ENCODE data around the gene GOLM1.
"Not testable (repeated sequence)": the region's sequence is repeated elsewhere in the genome, so short reads cannot be mapped to it uniquely, and the experiment has no call there.

The GOLM1 gene

DNA sequence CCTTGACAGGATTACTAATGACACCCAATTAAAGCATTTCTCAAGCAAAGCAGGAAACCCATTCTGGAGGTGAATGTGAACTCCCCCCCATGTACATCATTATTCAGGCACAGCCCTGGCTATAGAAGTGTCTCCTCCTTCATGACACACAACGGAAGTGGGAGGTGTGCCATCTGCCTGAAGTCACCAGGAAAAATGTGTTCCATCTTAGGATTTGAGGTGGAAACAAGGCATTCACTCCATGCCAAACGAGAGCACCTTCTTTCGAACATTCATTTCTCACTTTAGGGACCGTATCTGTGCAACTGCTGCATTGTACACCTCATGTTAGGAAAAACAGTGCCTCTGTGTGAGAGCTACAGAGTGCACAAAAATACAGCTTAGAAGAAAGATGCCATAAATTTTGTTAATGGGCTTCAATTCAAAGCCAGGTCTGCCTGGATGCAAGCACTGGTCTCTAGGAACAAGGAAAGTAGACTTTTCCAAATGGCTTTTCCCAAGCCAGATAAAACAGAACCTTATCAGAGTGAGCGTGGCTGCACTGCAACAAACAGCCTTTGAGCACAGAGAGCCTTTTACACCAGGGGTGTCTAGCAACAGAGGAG lies 19.4 kb downstream of the GOLM1 start:
- DNase-seq: no peak

DNA sequence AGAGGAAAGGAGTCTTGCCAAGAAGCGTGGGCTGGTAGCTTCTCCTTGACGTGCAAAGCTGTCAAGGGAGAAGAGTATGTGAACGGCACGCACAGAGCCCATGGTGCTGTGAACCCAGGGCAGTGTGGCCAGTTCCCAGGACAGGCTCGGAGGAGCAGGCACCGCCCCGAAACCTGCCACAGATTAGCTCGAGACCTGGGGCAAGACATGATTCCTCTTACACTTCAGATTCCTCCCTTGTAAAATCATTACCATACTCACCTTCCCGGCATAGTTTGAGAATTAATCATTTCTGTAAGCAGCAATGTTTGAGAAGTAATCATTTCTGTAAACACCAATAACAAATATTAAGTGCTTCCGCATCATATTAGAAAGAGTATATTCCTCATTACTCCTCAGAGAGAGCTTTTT lies 19.9 kb downstream of the GOLM1 start:
- no peak for DNase-seq

DNA sequence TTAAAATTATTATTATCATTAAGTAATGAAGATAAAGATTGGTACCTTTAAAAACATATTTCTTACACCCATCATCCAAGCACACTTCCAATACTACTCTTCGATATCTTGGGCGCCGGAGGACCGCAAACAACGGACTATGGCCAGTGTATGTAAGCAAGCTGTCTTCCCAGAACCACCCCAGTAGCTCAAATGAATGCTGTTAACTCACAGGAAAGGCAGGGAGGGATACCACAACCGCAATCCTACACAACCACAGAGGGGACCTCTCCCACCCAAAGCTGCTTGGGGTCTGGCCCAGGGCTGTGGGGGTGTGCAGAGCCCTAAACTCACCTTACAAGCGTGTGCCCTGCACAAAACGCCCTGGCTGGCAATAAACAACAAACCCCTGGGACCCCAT lies 20.6 kb downstream of the GOLM1 start:
- no peak for DNase-seq

DNA sequence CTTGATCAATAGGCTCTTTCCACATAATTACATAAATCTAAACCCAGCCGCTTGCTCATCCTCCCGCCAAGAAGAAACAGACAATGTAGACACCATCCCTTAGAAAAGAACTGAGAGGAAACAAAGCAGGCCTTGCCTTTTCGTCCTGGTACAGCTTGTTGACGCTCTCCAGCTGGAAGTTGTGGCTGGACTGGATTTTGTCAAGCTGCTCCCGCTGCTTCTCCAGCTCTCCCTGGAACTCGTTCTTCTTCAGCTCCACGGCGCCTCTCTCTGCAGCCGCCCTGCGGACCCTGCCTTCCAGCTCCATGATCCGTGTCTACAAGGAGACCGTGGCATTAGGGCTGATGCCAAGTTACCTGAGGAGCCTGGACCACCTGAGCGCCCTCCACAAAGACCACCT lies 22.1 kb downstream of the GOLM1 start:
- no peak for DNase-seq

DNA sequence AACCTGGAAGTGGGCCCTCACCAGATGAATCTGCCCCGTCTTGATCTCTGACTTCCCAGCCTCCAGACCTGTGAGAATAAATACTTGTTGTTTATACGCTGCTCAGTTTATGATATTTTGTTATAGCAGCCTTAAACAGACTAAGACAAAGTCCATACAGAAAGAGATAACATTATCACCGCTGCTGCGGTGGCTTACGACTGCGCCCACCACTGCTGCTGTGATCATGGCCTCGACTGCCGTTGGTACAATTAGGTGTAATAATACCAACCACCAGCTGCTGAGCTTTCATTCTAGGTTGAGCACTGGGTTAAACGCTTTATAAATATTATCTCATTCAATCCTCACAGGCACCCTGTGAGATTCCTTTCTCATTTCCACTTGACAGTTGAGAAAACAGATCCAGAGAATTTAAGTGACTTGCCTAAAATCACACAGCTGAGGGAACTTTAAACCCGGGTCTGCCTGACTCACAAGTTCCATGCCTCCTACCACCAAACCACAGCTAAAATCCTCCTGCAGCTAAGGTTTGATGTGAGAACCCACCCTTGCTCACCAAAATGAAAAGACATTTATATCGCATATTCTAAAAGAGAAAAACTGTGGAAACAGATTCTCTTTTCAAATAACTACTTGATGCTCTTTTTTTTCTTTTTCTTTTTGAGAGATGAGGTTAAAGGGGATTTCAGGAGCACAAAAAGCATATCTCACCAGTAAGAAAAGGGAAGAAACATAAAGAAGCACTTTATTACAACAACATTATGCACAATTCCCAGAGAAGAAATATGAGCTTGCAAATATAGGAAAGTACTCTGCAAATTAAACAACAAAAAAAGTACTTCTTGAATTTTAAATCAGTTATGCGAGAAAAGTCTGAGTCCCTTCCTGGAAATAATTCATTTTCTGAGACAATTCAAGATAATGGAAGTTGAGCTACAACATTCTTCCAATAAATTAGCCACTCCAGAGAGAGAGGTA lies 23.9 kb downstream of the GOLM1 start:
- no peak for DNase-seq

DNA sequence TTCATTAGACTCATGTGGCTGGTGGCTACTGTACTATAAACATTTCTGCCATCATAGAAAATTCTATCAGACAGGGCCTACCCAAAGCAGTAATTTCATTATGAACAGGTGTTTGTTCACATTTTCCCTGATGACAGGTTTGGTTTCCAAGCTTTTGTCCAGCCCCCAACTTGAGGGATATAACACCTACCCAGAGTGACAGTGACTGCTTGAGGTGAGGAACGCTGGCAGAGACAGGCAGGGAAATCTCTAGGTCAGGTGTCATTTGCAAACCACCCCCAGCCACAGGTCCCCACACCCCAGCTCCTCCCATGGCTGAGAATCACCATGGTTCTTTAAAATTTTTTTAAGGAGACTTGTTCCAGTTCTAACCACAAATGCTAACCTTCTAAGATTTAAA lies 25.5 kb downstream of the GOLM1 start:
- no peak for DNase-seq

DNA sequence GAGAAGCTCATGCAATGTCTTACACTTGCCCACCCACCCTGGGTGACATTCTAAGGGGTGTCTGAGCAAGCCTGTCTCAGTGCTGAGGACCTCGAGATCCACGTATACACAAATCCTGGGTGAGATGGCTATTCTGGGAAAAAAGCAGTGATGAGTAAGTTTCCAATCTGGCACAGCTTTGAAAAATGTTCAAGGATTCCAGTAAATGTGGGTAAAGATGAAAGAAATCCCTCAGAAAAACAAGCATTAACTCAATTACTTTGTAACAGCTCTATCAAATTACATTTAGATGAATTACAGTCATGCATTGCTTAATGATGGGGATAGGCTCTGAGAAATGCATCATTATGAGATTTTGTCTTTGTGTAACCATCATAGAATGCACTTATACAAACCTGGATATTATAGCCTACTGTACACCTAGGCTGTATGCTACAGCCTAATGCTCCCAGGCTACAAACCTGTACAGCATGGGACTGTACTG lies 26.9 kb downstream of the GOLM1 start:
- DNase-seq: no peak

DNA sequence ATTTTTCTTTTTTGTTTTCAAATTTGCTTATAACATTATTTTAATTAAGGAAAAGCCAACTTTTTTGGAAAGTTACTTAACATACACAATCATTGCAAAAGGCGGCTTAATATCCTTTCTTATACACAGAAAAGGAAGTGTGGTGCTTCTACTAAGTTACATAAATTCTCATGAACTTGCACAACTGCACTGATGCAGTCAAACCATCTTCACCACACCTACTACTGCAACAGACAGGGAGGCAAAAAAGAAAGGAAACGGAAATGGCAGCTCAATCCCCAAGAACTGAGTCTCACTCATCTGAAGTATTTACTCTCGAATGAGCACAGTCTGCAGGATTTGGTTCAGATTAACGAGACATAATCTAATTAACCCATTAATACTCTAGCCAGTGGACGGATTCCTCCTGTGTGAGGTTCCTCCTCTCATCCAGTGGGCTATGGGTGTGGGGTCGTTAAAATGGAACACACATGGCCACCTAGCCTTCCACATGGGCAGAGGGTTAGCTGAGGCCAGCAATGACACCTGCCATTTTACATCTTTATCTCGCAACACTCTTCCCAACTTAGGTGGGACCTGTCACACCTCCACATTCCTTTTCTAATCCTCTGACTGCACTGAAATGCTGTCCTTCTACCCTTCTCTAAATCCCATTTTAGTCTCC lies 30.0 kb downstream of the GOLM1 start:
- no peak for DNase-seq

DNA sequence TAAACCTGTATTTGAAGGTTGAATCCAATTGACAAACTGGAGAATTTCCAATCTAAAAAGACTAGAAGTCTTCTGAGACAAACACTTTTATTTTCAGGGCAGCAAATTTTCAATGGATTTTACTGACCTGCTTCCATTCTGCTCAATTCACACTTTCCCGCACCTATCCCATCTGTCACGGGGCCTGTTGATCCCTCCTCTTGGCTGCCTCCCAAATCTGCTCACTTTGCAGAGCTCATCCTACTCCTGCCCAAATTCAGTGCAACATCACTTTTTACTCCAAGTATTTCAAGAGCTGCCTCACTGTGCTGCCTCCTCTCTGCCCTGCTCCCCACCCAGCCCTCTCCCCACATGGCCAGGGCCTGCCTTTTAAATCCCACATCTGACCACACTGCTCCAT lies 35.1 kb downstream of the GOLM1 start:
- no peak for DNase-seq

DNA sequence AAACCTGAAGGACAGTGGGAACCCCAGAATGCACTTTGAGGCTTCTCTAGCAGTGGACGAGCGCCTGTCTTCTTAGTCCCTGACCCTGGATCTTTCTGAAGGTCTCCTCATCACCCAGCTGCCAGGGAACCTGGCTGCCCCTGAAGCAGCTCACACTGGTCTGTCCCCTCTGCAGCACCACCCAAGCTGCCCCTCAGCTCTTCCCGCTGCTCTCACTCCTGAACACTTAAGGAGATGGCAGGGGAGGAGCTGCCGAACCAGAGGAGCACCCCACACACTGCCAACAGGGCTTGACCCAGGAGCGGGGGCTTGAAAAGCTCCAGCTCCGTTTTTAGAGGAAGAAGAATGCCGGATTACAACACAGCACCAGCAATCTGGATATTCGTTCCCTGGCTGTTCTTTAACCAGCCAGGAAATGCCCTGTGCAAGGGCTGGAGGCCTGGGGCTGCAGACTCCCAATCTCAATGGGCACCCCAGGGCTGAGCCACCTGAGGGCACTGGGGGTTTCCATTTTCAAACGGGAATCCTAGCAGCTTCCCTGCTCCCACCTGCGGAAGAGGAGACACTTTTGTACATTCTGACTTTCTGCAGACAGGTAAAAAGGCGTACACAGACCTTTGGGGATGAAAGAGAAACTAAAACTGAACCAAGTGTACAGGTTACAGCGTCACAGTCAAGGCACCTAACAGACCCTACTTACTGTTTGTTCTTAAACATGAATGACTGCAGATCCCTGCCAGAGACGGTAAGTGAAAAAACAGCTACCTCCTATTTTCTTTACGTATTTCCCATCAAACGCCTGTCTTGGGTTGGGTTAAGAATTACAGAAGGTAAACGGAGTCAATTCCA lies 36.3 kb downstream of the GOLM1 start:
- DNase-seq: no peak

DNA sequence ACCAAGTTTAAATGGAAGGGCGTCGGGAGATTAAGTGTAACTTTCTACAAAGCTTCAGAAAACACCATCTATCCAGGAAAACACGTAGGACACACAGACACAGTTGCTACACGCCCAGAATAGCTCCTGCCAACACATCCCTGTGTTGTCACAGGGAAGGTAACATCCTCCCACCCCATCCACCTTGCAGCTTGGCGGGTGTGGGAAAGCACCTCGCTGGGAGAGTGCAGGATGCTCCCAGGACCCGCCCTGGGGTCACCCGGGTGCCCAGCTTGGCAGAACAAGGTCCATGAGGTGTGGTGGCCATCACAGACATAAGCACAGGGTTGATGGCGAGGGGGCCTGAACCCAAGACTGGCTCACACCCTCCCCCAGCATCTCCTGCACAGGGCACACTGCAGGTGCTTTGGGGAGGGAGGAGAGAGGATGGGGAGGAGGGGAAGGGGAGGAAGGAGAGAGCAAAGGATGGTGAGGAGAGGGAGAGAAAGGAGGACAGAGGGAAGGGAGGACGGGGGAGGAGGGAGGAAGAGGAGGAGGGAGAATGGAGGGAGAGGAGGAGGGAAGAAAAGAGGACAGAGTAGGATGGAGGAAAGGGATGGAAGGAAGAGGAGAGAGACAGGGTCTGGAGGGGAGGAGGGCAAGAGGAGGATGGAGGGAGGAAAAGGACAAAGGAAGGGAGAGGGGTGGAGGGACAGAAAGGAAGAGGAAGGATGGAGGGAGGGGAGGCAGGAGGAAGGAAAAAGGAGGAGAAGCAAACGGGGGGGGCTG lies 37.2 kb downstream of the GOLM1 start:
- no peak for DNase-seq

DNA sequence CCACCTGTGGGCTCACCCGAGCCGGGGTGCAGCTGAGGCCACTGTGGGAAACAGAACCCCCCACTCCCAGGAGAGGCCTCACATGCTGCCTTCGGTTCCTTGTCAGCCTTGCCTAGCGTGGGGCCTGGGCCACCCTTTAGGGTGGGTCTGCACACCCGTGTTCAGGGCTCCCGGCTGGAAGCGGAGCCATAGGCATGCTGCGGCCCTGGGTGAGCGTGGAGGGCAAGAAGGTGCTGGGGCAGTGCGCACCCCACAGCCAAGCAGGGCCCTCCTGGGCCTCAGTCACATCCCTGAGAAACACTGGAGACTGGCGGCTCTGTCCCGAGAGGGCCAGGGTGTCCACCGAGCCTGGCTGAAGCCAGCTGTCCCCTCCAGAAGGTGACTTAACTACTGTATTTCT lies 41.9 kb downstream of the GOLM1 start:
- DNase-seq: no peak

DNA sequence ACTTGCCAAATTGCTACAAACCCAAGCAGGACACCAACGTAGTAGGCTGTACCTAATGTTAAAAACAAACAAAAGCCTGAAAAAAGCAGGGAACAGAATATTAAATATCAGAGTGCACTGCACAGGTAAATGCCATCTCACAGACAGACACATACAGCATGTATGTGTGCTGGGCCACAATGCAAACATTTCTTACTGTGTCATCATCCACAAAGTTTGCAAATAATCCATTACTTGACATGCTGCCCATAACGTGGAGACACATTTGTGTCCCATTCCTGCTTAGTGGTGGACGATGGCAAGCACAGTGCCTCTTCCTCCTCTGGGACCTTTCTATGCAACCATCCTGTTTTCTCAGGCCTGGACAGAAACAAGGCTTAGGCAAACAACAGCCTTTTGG lies 44.7 kb downstream of the GOLM1 start:
- no peak for DNase-seq

DNA sequence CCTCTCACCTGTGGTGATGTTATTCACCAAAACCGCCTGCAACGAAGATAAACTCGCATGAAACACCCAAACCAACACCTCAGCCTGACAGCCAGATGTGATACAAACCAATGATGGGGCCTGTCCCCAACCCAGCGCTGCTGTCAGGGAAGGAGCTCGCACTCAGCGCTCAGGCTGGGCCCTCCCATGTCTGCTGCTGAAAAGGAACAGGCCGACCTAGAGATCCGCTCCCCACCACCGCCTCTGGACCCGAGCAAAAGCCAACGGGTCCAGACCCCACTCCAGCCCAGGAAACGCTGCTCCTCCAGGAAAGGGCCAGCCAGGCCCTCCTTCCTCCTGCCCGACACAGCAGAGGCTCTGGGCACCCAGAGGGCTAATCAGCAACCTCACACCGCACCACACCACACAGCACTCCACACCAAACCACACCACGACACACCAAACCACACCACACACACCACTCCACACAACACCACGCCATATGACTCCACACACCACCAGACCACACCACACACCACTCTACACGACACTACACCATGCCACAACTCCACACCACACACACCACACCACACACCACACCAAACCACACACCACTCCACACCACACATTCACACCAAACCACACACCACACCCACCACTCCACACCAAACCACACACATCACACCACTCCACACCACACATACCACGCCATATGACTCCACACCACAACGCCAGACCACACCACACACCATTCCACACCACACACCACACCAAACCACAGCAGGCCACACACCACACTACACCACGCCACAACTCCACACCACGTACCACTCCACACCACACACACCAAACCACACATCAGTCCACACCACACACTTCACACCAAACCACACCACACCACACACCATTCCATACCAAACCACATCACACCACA lies 46.5 kb downstream of the GOLM1 start:
- no peak for DNase-seq

DNA sequence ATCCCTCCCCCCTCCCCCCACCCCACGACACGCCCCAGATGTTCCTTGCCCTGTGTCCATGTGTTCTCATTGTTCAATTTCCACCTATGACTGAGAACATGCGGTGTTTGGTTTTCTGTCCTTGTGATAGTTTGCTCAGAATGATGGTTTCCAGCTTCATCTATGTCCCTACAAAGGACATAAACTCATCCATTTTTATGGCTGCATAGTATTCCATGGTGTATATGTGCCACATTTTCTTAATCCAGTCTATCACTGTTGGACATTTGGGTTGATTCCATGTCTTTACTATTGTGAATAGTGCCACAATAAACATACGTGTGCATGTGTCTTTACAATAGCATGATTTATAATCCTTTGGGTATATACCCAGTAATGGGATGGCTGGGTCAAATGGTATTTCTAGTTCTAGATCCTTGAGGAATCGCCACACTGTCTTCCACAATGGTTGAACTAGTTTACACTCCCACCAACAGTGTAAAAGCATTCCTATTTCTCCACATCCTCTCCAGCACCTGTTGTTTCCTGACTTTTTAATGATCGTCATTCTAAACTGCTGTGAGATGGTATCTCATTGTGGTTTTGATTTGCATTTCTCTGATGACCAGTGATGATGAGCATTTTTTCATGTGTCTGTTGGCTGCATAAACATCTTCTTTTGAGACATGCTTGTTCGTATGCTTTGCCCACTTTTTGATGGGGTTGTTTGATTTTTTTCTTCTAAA lies 51.2 kb downstream of the GOLM1 start:
- DNase-seq: not testable (repeated sequence)

DNA sequence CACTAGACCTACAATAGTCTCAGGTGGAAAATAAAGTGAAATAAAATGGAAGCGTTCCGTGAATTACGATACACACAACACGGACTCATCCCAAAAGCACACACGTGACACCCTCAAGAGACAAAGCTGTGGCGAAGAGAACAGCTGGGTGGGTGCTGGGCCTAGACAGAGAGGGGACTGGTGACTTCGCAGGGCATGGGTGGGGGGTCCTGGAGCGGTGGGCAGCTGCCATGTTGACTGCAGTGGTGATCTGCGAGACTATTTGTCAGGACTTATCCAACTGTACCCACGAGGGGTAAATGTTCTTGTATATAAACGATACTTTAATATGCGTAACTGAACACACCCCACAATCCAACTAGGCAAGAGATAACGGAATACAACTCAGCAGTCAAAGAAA lies 52.0 kb downstream of the GOLM1 start:
- no peak for DNase-seq

DNA sequence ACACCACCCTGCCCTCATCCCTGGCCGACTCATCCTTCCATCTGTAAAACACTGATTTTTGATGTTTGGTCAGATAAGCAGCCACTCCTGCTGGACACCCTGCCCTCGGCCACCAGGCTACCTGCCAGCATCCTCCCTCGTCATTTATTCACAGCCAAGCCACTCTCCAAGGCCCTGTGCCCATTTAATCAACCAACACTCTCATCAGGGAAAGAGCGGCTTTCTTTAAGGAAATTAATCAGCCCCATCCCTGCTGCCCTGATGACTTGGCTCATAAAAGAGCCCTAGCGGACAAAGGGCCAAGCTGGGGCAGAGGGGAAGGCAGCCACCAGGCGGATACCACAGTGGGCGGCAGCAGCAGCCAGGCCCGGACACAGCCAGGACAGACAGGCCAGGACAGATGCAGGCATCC lies 52.4 kb downstream of the GOLM1 start:
- DNase-seq: no peak

DNA sequence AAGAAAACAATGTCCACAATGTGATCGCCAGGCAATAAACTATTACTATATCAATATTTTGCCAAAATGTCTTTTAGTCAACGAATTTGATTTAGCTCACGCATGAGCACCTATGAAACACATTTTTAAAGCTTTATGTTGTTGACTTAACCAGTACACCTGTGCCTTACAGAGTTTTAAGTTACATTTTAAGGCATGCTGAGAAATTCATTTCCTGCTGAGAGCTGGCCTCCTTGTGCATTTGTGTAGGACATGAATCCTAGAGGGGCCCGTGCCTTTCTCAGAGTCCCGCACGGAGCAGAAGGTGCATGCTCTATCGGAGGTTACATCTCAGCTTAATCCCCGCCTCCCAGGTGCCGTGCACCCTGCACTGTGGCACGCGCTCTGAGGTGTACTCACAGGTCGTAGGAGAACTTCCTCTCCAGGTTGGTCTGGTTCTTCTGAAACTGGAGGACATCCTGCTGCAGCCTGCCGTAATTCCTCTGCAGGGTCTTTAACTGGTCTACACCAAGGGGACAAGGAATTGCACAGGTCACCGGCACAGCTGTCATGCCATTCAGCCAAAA lies 53.2 kb downstream of the GOLM1 start:
- no peak for DNase-seq

DNA sequence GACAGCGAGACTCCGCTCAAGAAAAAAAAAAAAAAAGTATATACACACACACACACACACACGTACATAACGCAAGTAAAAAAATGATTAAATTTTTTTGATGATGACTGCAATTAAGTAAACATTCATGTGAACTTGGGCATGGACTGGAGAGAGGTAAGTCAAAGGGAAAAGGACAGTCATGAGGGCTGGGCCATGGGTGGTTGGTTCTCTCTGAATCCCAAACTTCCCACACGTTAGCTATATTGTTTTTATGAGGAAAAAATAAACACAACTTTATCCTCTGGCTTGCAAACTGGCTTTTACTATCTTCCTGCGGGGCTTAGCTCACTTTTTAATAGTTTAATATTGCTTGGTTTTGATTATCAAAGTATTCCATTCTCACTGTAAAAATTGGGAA lies 53.7 kb downstream of the GOLM1 start:
- DNase-seq: no peak

DNA sequence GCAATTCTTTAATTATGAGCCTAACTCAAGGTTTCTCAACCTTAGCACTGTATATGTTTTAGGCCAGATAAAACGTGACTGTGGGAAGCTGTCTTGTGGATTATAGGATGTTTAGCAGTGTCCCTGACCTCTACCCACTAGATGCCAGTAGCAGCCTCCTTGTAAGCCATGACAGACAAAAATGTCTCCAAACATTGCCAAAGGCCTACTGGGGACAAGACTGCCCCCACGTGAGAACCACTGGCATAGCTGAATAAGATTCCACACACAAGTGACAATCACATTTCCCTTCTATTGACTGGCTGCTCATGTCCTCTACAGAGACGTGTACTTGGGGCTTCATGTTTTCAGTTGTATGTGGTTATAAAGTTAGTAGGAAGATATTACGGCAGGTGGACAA lies 55.4 kb downstream of the GOLM1 start:
- no peak for DNase-seq

All from right forelimb (tissue), 1 donor.